Amniotic stem cell (primary cell): ENCODE results near the gene GPR171.
A peak's percentile ranks its signal among the peaks of the same experiment; 100 is the strongest.
"Not testable (repeated sequence)": the region's sequence is repeated elsewhere in the genome, so short reads cannot be mapped to it uniquely, and the experiment has no call there.

Experiments
- DNase-seq: peaks from one replicate; lab custom pipeline; 2025; lab: John Stamatoyannopoulos, UW

Gene GPR171

DNA sequence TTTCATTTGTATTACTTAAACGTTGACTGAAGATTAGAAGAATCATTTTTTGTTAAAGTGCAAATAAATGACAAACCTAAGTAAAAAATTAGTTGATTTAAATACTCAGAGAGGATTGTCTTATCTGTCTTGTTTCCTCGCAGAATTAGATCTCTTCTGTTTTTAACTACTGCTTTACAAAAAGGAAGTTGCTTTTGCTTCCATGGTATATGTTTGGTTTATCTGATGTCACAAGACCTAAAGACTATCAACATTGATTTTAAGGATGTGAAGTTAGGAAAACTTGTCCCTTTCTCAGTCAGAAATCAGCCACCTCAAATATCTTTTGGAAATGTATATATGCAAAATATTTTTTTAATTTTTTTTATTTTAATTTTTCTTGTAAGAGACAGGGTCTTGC, 28.7 kb downstream of the GPR171 start:
- DNase-seq, result no peak

DNA sequence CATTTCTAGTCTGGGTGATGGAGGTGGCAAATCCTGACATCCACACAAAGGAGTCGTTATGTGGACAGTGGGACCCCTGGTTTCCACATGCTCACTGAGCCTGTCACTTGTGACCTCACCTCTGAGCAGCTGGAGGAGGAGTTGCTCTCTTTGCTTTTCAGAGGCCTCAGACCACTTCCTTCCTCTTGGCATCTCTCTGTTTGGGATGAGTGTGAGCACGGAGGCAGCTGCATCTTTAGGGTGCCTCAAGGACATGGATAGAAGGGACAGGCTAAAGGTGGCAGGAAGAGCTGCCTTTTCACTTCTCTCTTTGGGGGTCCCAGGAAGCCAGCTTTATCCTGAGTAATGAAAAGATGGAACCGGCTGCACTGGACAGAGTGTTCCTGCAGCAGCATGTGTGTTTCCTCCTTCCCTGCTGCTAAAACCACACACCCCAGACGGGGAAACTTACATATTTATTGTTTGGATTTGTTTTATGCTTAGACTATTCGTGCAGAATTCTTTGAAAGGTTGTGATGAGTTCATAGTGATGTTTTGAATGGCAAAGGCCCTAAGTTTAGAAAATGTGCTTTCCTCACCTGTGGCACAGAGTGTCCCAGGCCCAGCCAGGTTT, 31.8 kb downstream of the GPR171 start:
- no peak for DNase-seq

DNA sequence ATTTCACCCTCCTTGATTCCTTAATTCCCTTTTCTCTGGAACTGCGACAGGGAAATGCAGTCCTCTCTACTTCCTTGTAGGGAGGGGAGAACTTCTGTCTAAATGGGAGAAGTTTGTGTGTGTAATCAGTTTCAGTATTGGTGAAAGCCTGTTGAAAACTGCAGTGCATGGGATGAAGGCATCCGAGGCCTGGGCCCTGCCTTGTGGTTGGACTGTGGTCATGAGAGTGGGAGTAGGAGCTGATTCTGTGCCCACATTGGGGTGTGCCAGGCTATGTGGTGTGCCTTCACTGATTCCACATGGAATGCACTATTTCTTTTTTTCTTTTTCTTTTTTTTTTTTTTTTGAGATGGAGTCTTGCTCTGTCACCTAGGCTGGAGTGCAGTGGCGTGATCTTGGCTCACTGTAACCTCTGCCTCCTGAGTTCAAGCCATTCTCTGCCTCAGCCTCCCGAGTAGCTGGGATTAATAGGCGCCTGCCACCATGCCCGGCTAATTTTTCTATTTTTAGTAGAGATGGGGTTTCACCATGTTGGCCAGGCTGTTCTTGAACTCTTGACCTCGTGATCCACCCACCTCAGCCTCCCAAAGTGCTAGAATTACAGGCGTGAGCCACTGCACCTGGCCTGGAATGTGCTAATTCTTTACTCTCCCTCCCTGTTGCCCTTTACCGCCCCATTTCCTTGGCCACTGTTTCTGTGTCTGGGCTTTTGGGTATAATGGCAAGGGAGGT, 32.9 kb downstream of the GPR171 start:
- not testable (repeated sequence) for DNase-seq

DNA sequence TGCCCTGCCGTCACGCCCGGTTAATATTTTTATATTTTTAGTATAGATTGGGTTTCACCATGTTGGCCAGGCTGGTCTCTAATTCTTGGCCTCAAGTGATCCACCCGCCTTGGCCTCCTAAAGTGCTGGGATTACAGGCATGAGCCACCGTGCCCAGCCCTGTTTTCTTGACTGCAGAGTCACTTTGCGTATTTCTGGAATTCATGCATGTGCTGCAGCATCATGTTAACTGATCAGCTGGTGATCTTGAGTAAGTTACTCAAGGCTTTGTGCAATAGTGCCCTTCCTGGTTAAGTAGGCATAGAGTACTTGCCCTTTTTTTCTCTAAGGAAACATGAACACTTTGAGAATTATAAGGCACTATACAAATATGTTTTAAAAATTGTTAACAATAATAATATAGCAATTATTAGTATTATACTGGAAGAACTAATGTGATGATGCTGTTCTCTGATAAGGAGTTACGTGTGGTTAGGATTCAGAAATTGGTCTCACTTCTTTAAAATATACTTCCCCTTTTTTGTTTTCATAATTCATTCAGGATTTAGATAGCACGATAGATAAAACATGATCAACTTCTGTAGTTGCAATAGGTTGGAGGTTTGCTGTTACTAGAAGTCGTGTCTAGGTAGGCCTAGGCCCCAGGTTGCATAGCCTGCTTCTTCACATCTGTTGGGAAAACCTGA, 33.6 kb downstream of the GPR171 start:
- DNase-seq, result no peak

DNA sequence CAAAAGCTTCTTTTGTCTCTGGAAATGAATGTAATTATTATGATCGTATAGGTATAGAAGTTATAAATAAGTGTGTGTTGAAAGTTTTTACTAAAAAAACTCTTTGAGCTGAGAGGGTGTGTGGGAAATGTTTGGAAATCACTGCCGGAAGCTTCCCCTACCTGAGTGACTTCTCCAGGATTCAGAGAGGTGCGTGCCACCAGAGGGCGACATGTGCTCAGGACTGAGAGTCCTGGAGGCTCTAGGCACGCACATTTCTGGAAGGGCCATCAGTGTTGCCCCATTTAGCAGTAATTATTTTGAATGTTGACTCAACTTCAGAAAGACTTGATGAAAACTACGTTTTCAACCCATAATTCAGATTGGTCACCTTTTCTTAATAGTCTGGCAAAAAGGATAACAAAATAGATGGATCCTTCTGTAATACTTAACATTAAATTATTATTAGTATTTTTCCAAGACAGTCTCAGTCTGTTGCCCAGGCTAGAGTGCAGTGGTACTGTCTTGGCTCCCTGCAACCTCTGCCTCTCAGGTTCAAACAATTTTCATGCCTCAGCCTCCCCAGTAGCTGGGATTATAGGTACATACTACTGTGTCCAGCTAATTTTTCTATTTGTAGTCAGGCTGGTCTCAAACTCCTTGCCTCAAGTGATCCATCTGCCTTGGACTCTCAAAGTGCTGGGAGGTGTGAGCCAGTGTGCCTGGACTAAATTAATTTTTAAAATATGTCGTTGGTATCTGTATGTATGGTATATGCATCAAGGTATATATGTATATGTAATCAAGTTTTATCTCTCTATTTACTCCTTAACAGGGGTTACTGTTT, 34.5 kb downstream of the GPR171 start:
- DNase-seq, result peak; percentile 56

DNA sequence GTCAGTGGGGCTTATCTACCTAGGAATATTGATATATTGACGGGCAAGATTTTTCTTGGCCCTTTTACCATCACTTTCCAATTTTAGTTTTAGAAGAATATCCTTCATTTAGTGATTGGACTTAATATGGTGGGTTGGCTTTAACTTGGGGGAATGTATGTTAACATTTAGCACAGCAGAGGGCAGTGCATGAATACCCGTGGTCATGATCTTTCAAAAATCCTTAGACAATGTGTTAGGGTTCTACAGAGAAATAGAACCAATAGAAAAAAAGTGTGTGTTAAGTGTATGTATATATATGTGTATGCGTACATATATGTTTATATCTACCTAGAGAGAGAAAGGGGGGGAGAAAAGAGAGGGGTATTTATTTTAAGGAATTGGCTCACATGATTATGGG, 36.9 kb downstream of the GPR171 start:
- DNase-seq, result no peak

DNA sequence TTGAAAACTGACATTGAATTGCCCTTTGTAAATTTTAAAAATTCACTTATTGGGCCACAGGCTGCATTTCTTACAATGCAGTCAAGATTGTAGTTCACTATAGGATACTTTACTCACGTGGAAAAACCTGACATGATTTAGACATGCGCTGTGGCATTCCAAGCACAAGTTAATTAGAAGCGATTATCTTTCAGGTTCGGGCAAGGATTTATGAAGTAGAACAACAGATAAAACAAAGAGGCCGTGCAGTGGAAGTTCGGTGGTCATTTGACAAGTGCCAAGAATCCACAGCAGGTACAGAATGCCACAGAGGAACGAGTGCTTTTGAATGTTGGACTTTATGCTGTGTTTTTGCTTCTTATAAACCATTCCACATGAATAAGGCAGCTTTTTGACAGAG, 37.8 kb downstream of the GPR171 start:
- no peak for DNase-seq

DNA sequence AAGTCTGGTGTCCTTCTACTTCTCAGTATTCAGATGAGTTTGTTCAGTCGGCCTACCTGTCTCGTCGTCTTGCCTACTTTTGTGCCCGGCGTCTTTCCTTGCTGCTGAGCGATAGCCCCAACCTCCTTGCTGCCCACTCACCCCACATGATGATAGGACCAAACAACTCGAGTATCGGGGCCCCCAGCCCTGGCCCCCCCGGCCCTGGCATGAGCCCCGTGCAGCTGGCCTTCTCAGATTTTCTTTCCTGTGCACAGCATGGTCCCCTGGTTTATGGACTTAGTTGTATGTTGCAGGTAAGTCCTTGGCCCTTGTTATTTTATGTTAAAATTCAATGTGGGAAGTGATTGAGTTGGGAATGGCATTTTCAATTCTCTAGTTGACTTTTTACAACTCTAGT, 43.2 kb downstream of the GPR171 start:
- no peak for DNase-seq

DNA sequence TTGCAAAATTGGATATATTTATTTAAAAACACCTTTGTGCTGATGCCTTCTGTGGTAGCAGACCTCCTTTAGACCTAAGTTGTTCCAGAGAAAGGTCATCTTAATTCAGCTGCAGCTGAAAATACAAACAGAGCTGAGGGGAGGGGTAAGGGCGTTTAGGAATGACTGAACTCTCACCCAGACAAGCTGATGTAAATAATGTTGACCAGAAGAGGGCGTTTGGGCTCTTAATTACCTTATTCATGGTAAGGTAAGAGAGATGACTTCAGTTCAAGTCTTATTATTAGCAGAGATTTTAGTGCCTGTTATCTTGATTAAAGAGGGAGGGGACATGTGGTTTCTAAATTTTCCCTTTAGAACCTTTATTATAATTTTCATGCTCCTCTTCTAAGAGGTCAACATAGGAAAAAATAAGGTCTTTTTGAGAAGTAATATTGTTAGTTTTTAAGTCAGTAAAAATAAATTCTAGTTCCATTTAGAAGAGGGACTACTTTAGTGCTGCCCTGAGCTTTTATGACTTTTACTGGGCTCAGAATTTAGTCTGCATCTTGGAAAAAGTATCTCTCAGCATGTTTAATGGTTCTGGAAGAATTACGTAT, 46.3 kb downstream of the GPR171 start:
- no peak for DNase-seq

DNA sequence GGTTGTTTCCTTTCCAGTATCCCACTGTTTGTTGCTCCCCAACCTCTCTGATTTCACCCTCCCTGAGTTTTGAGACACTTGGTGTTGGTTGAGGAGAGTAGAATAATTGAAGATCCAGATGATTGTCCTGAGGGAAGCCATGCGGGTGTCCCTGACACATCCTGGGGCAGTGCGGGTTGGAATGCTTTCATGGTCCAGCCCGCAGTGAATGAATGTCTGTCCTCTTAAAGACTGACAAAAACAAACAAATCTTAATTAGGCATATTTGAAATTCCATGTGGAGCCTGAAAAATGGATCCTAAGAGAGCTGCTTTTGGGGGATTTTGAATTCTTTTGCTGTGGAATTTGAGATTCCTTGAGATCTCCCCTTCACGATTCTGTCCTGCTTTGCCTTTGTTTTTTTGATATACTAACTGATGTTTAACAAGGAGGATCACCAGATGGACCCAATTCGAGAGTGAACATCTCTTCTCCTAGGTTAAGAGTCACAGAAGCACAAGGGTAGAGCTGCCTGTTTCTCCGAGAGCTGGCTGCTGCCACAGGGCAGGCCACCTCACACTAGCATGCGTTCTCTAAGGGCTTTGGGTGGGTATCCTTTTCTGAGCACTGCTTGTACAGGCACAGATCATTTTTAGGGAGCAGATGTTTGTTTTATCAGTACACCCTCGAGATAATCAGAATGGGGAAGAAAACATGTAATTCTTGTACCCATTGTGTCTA, 47.4 kb downstream of the GPR171 start:
- no peak for DNase-seq

DNA sequence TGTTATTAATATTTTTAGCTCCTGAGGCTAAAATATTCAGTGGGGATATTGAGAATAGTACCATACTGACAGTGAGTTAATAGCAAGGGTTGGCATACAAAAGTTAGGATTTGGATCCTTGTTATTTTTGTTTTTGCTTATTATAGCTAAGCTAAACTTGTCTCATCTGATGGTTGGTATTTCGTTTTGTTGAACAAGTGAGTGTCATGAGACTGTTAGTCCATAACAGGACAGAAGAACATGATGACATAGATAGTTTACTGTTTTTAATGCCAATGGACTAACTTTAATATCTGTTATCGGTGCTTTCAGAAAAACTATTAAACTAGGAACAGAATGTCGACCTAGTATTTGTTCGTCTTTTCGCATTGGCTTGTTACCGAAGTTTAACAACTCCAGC, 48.5 kb downstream of the GPR171 start:
- no peak for DNase-seq

DNA sequence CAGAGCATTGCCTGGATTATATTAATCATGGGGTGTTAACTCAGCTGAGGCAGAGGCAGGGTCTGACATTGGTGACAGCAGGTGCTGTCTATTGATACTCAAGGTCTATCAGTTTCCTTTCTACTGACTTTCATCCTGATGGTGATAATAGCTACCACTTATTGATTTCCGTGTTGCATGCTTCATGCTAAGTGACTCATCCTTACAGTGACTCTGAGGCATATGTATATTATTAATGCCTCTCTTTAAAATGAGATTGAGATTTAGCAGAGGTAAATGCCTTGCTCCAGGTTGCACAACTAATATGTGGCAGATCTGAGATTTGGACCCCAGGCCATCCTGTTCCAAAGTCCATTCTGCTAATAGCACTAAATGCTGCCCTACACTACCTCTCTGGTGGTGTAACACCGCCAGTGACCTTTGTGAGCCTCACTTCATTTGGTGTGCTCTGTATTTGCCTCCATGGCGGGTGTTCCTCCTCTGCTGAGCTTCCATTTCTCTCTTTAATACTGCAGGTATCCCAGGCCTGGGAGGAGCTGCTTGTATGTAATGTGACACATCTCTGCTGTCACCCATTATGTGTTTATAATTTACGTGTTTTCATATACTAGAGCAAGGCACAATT, 50.4 kb downstream of the GPR171 start:
- DNase-seq, result no peak
